Measurements from ENCODE around the gene PPP1R15B. TPM values are rescaled to one million over a fixed set of nuclear protein-coding genes. Genes with fewer than 3 reads are reported as not detected.
A peak's percentile ranks its signal among the peaks of the same experiment; 100 is the strongest.

PPP1R15B gene
- 22.6 and 26.1 TPM in 2 replicates for total RNA-seq (2014; rRNA removed; shearing (Covaris generic); ENCODE audit: low replicate concordance)

GRCh38 chr1:204411451-204412204, at the start of gene PPP1R15B:
Gene PPP1R15B (minus strand): TSS chr1:204411817. CDS start chr1:204411411, 406 bp downstream.
- in situ Hi-C loops (cut with HindIII; ENCODE audit: low pct_unique_long_range_greater_than_20kb, low sequenced_read_pairs) = no loop called here
- peak; percentile 100 for DNase-seq (ENCODE audit: low read depth)

- no peak for DNase-seq (ENCODE audit: low read depth)
- in situ Hi-C loops (cut with HindIII; ENCODE audit: low pct_unique_long_range_greater_than_20kb, low sequenced_read_pairs) = no loop called here
Measured at GRCh38 chr1:204460346-204460745, 48.7 kb upstream of the PPP1R15B start.

- DNase-seq (ENCODE audit: low read depth) = no peak
- in situ Hi-C loops (cut with HindIII; ENCODE audit: low pct_unique_long_range_greater_than_20kb, low sequenced_read_pairs) = no loop called here
Measured at GRCh38 chr1:204459706-204460105, 48.1 kb upstream of the PPP1R15B start.

- DNase-seq (ENCODE audit: low read depth) = no peak
- in situ Hi-C loops (cut with HindIII; ENCODE audit: low pct_unique_long_range_greater_than_20kb, low sequenced_read_pairs) = no loop called here
Measured at GRCh38 chr1:204457666-204458065, 46.0 kb upstream of the PPP1R15B start.

GRCh38 chr1:204456826-204457442, 45.3 kb upstream of the PPP1R15B start:
- DNase-seq (ENCODE audit: low read depth) = no peak
- in situ Hi-C loops (cut with HindIII; ENCODE audit: low pct_unique_long_range_greater_than_20kb, low sequenced_read_pairs) = no loop called here

GRCh38 chr1:204455831-204456145, 44.2 kb upstream of the PPP1R15B start:
- no peak for DNase-seq (ENCODE audit: low read depth)
- in situ Hi-C loops (cut with HindIII; ENCODE audit: low pct_unique_long_range_greater_than_20kb, low sequenced_read_pairs) = no loop called here

- in situ Hi-C loops (cut with HindIII; ENCODE audit: low pct_unique_long_range_greater_than_20kb, low sequenced_read_pairs) = no loop called here
Measured at GRCh38 chr1:204455063-204455830, 43.6 kb upstream of the PPP1R15B start.

GRCh38 chr1:204454476-204454875, 42.9 kb upstream of the PPP1R15B start:
- in situ Hi-C loops (cut with HindIII; ENCODE audit: low pct_unique_long_range_greater_than_20kb, low sequenced_read_pairs) = no loop called here
- no peak for DNase-seq (ENCODE audit: low read depth)

More at GRCh38 chr1:204455063-204455830, 43.6 kb upstream of the PPP1R15B start:
- DNase-seq (ENCODE audit: low read depth) = no peak

GRCh38 chr1:204453141-204453772, 41.6 kb upstream of the PPP1R15B start:
- DNase-seq (ENCODE audit: low read depth) = no peak
- in situ Hi-C loops (cut with HindIII; ENCODE audit: low pct_unique_long_range_greater_than_20kb, low sequenced_read_pairs) = no loop called here

GRCh38 chr1:204451352-204452124, 39.9 kb upstream of the PPP1R15B start:
- no peak for DNase-seq (ENCODE audit: low read depth)
- in situ Hi-C loops (cut with HindIII; ENCODE audit: low pct_unique_long_range_greater_than_20kb, low sequenced_read_pairs) = no loop called here

GRCh38 chr1:204450461-204451257, 39.0 kb upstream of the PPP1R15B start:
- DNase-seq (ENCODE audit: low read depth) = no peak
- in situ Hi-C loops (cut with HindIII; ENCODE audit: low pct_unique_long_range_greater_than_20kb, low sequenced_read_pairs) = no loop called here

- no peak for DNase-seq (ENCODE audit: low read depth)
- in situ Hi-C loops (cut with HindIII; ENCODE audit: low pct_unique_long_range_greater_than_20kb, low sequenced_read_pairs) = no loop called here
Measured at GRCh38 chr1:204449678-204450280, 38.2 kb upstream of the PPP1R15B start.

GRCh38 chr1:204448991-204449677, 37.5 kb upstream of the PPP1R15B start:
- in situ Hi-C loops (cut with HindIII; ENCODE audit: low pct_unique_long_range_greater_than_20kb, low sequenced_read_pairs) = no loop called here
- no peak for DNase-seq (ENCODE audit: low read depth)

GRCh38 chr1:204448344-204448964, 36.8 kb upstream of the PPP1R15B start:
- in situ Hi-C loops (cut with HindIII; ENCODE audit: low pct_unique_long_range_greater_than_20kb, low sequenced_read_pairs) = no loop called here
- peak; percentile 35 for DNase-seq (ENCODE audit: low read depth)

- no peak for DNase-seq (ENCODE audit: low read depth)
- in situ Hi-C loops (cut with HindIII; ENCODE audit: low pct_unique_long_range_greater_than_20kb, low sequenced_read_pairs) = no loop called here
Measured at GRCh38 chr1:204447736-204448135, 36.1 kb upstream of the PPP1R15B start.

- DNase-seq (ENCODE audit: low read depth) = no peak
- in situ Hi-C loops (cut with HindIII; ENCODE audit: low pct_unique_long_range_greater_than_20kb, low sequenced_read_pairs) = no loop called here
Measured at GRCh38 chr1:204447190-204447589, 35.6 kb upstream of the PPP1R15B start.
